ENCODE results near the gene PCSK5.
"Not testable (repeated sequence)": the region's sequence is repeated elsewhere in the genome, so short reads cannot be mapped to it uniquely, and the experiment has no call there.

Gene PCSK5

GRCh38 chr9:76349865-76350264 is 459.4 kb downstream of the PCSK5 start:
- H3K9ac ChIP-seq (ENCODE audit: low read depth, low read length) = no peak overlapping the region
- no peaks in the 10 kb centered on the region for H3K9me3 ChIP-seq (ENCODE audit: control insufficient read depth, insufficient read depth, low read length)
- no peaks in the 10 kb centered on the region for H3K4me1 ChIP-seq (ENCODE audit: insufficient read depth, low read length)
- H3K36me3 ChIP-seq (ENCODE audit: insufficient read depth, low read length) = no peaks in the 10 kb centered on the region

GRCh38 chr9:76351006-76351405 is 460.5 kb downstream of the PCSK5 start:
- no peaks in the 10 kb centered on the region for H3K36me3 ChIP-seq (ENCODE audit: insufficient read depth, low read length)
- no peak overlapping the region for H3K9ac ChIP-seq (ENCODE audit: low read depth, low read length)
- H3K4me1 ChIP-seq (ENCODE audit: insufficient read depth, low read length) = no peaks in the 10 kb centered on the region
- H3K9me3 ChIP-seq (ENCODE audit: control insufficient read depth, insufficient read depth, low read length) = no peaks in the 10 kb centered on the region

DNA sequence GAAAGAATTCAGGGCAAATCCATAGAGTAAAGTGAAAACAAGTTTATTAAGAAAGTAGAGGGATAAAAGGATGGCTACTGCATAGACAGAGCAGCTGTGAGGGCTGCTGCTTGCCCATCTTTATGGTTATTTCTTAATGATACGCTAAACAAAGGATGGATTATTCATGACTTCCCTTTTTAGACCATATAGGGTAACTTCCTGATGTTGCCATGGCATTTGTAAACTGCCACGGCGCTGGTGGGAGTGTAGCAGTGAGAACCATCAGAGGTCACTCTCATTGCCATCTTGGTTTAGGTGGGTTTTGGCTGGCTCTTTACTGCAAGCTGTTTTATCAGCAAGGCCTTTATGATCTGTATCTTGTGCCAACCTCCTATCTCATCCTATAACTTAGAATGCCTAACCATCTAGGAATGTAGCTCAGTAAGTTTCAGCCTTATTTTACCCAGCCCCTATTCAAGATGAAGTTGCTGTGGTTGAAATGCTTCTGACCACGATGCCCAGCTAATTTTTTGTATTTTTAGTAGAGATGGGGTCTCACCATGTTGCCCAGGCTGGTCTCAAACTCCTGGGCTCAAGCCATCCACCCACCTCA is 461.6 kb downstream of the PCSK5 start:
- no peaks in the 10 kb centered on the region for H3K36me3 ChIP-seq (ENCODE audit: insufficient read depth, low read length)
- H3K9ac ChIP-seq (ENCODE audit: low read depth, low read length) = no peak overlapping the region
- no peaks in the 10 kb centered on the region for H3K9me3 ChIP-seq (ENCODE audit: control insufficient read depth, insufficient read depth, low read length)
- H3K4me1 ChIP-seq (ENCODE audit: insufficient read depth, low read length) = no peaks in the 10 kb centered on the region

DNA sequence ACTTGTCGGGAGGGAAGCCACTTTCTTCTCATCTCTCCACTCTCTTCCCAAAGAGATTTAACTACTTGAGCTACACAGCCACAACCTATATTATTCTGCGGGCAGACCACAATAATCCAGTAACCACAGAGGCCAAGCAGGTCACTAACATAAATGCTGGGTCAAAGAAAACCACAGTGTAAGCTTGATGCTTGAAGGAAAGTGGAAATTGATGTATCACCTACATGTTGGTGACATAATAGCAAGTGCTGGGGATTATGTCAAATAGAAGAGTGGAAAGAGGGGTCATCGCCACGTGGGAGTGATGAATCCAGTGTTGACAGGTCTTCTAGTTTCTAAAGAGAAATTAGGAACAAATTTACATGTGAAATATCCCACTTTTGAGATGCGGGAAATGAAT is 462.8 kb downstream of the PCSK5 start:
- no peaks in the 10 kb centered on the region for H3K4me1 ChIP-seq (ENCODE audit: insufficient read depth, low read length)
- H3K9me3 ChIP-seq (ENCODE audit: control insufficient read depth, insufficient read depth, low read length) = no peaks in the 10 kb centered on the region
- no peaks in the 10 kb centered on the region for H3K36me3 ChIP-seq (ENCODE audit: insufficient read depth, low read length)
- H3K9ac ChIP-seq (ENCODE audit: low read depth, low read length) = no peak overlapping the region

DNA sequence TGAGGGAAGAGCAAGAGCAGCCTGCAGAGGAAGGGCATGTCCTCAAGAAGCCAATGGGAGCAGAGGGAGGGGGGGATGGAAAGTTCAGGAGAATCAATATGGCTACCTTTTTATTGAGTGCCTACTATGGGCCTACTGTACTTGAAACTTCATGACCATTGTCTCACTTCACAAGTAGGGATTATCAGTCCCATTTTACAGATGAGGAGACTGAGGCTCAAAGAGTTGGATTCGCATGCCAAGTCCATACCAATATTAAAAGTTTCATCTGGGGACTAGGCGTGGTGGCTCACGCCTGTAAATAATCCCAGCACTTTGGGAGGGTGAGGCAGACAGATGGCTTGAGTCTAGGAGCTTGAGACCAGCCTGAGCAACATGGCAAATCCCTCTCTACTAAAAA is 463.7 kb downstream of the PCSK5 start:
- Histone ChIP-seq H3K9ac (ENCODE audit: low read depth, low read length) (no peak overlapping the region), H3K9me3 (ENCODE audit: control insufficient read depth, insufficient read depth, low read length) (no peaks in the 10 kb centered on the region), H3K4me1 (ENCODE audit: insufficient read depth, low read length) (no peaks in the 10 kb centered on the region), H3K36me3 (ENCODE audit: insufficient read depth, low read length) (no peaks in the 10 kb centered on the region)

GRCh38 chr9:76355886-76356285 is 465.4 kb downstream of the PCSK5 start:
- H3K4me1 ChIP-seq (ENCODE audit: insufficient read depth, low read length) = no peaks in the 10 kb centered on the region
- H3K9ac ChIP-seq (ENCODE audit: low read depth, low read length) = no peak overlapping the region
- no peaks in the 10 kb centered on the region for H3K9me3 ChIP-seq (ENCODE audit: control insufficient read depth, insufficient read depth, low read length)
- H3K36me3 ChIP-seq (ENCODE audit: insufficient read depth, low read length) = no peaks in the 10 kb centered on the region

GRCh38 chr9:76357555-76357954 is 467.1 kb downstream of the PCSK5 start:
- H3K9ac ChIP-seq (ENCODE audit: low read depth, low read length) = no peak overlapping the region

DNA sequence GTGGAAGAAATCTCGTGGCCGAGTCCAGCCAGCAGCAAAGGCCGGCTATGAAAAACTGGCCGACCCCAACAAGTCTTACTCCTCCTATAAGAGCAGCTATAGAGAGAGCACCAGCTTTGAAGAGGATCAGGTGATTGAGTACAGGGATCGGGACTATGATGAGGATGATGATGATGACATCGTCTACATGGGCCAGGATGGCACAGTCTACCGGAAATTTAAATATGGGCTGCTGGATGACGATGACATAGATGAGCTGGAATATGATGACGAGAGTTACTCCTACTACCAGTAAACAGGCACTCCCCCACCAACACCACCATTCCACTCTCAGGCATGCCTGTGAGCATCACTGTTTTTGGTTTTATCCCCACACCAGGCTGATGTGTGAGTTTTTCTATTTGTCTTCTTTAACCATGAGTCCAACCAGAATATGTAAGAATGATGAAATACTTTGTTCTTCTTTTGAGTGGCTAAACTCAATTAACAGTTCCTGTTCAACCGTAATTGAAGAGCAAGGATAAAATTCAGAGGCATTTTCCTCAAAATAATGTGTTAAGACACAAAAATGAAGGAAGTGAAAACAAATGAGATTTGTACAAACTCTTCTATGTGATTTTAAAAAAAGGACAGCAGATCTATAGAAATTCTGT is 468.3 kb downstream of the PCSK5 start:
- no peaks in the 10 kb centered on the region for H3K9me3 ChIP-seq (ENCODE audit: control insufficient read depth, insufficient read depth, low read length)
- no peaks in the 10 kb centered on the region for H3K4me1 ChIP-seq (ENCODE audit: insufficient read depth, low read length)
- H3K36me3 ChIP-seq (ENCODE audit: insufficient read depth, low read length) = no peaks in the 10 kb centered on the region
- H3K9ac ChIP-seq (ENCODE audit: low read depth, low read length) = no peak overlapping the region

More at GRCh38 chr9:76357555-76357954, 467.1 kb downstream of the PCSK5 start:
- Histone ChIP-seq H3K4me1 (ENCODE audit: insufficient read depth, low read length) (no peaks in the 10 kb centered on the region), H3K36me3 (ENCODE audit: insufficient read depth, low read length) (no peaks in the 10 kb centered on the region), H3K9me3 (ENCODE audit: control insufficient read depth, insufficient read depth, low read length) (no peaks in the 10 kb centered on the region)

DNA sequence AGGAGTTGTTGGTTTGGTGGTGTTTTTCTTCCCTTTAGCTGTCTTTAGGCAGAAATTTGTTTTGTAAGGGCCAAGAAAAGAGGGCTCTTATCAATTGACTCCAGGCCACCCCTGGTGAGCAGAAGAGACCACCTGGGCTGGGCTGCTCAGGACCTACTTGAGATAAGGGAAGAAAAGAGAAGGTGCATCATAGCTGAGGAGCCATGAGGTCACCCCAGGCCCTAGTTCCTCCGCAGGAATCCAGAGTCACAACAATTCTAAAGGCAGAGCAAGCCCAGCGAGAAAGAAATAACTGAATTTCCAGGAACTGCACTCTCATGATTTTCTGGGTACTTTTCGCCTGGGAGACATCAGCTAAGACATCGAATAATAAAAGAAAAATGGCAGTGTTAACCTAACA is 468.9 kb downstream of the PCSK5 start:
- no peaks in the 10 kb centered on the region for H3K4me1 ChIP-seq (ENCODE audit: insufficient read depth, low read length)
- H3K9me3 ChIP-seq (ENCODE audit: control insufficient read depth, insufficient read depth, low read length) = no peaks in the 10 kb centered on the region
- H3K9ac ChIP-seq (ENCODE audit: low read depth, low read length) = no peak overlapping the region
- H3K36me3 ChIP-seq (ENCODE audit: insufficient read depth, low read length) = no peaks in the 10 kb centered on the region

DNA sequence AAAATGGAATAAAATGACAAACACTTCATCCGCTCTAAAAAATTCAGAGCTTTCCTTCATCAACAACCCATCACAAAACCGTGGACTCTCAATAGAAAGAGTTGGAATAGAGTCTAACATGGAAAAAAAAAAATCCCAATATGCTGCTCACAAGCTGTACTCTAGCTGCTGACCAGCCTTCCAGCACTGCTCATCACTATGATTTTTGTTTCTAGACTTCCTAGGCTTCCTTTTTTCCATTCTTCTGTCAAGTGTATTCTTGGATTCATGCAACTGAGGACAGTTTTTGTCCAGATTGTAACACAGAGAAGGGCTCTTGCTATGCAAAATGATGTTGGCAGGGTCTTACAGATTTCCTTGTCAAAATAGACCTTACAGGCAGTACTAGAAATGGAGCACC is 469.3 kb downstream of the PCSK5 start:
- H3K4me1 ChIP-seq (ENCODE audit: insufficient read depth, low read length) = no peaks in the 10 kb centered on the region
- no peaks in the 10 kb centered on the region for H3K36me3 ChIP-seq (ENCODE audit: insufficient read depth, low read length)
- no peak overlapping the region for H3K9ac ChIP-seq (ENCODE audit: low read depth, low read length)
- H3K9me3 ChIP-seq (ENCODE audit: control insufficient read depth, insufficient read depth, low read length) = no peaks in the 10 kb centered on the region

DNA sequence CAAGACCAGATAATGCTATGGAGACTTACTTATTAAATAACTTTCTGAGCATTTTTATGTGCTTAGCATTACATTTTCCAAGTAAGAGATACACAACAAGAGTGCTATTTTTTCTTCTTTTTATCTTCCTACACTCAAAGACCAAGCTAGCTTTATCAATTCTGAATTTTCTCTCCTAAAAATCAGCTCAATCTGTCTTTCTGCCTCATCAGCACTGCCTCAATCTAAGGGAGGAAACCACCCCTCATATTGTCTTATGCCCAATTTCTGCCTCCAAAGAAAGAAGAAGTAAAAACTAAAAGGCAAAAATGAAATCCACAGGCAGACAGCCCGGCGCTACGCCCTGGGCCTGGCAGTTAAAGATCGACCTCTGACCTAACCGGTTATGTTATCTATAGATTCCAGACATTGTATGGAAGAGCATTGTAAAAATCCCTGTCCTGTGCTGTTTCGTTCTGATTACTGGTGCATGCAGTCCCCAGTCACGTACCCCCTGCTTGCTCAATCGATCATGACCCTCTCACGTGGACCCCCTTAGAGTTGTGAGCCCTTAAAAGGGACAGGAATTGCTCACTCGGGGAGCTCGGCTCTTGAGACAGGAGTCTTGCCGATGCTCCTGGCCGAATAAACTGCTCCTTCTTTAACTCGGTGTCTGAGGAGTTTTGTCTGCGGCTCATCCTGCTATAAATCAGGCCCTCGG is 472.0 kb downstream of the PCSK5 start:
- not testable (repeated sequence) for H3K9me3 ChIP-seq (ENCODE audit: control insufficient read depth, insufficient read depth, low read length); H3K36me3 ChIP-seq (ENCODE audit: insufficient read depth, low read length); H3K4me1 ChIP-seq (ENCODE audit: insufficient read depth, low read length); H3K9ac ChIP-seq (ENCODE audit: low read depth, low read length)

- H3K9ac ChIP-seq (ENCODE audit: low read depth, low read length) = no peak overlapping the region
- H3K36me3 ChIP-seq (ENCODE audit: insufficient read depth, low read length) = no peaks in the 10 kb centered on the region
- H3K4me1 ChIP-seq (ENCODE audit: insufficient read depth, low read length) = peaks cover 4% of the 10 kb centered on the region; the same call in 1 of the 2 replicates
- no peaks in the 10 kb centered on the region for H3K9me3 ChIP-seq (ENCODE audit: control insufficient read depth, insufficient read depth, low read length)
Measured at GRCh38 chr9:76363032-76363395, 472.5 kb downstream of the PCSK5 start.

- H3K36me3 ChIP-seq (ENCODE audit: insufficient read depth, low read length) = no peaks in the 10 kb centered on the region
- no peaks in the 10 kb centered on the region for H3K9me3 ChIP-seq (ENCODE audit: control insufficient read depth, insufficient read depth, low read length)
- peaks cover 4% of the 10 kb centered on the region; the same call in 1 of the 2 replicates for H3K4me1 ChIP-seq (ENCODE audit: insufficient read depth, low read length)
- no peak overlapping the region for H3K9ac ChIP-seq (ENCODE audit: low read depth, low read length)
Measured at GRCh38 chr9:76365028-76365427, 474.6 kb downstream of the PCSK5 start.

- no peak overlapping the region for H3K9ac ChIP-seq (ENCODE audit: low read depth, low read length)
- no peaks in the 10 kb centered on the region for H3K9me3 ChIP-seq (ENCODE audit: control insufficient read depth, insufficient read depth, low read length)
- peaks cover 4% of the 10 kb centered on the region; the same call in 1 of the 2 replicates for H3K4me1 ChIP-seq (ENCODE audit: insufficient read depth, low read length)
- no peaks in the 10 kb centered on the region for H3K36me3 ChIP-seq (ENCODE audit: insufficient read depth, low read length)
Measured at GRCh38 chr9:76366275-76366674, 475.8 kb downstream of the PCSK5 start.

DNA sequence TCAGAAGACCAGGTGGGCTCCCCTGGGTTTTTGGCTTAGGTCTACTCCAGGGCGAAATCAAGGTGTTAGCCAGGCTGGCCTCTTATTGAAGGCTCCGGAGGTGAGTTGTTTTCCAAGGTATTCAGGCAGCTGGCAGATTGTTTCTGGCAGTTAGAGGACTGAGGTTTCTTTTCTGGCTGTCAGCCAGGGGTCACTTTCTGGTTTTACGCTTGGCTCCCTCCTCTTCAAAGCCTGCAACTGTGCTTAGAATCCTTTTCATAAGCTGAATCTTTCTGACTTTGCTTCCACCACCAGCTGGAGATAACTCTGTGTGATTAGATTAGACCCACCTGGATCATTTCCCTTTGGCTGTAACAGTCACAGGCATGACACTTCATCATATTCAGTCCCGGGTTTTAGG is 479.1 kb downstream of the PCSK5 start:
- H3K9me3 ChIP-seq (ENCODE audit: control insufficient read depth, insufficient read depth, low read length) = no peaks in the 10 kb centered on the region
- H3K9ac ChIP-seq (ENCODE audit: low read depth, low read length) = no peak overlapping the region
- H3K36me3 ChIP-seq (ENCODE audit: insufficient read depth, low read length) = no peaks in the 10 kb centered on the region
- peaks cover 9% of the 10 kb centered on the region for H3K4me1 ChIP-seq (ENCODE audit: insufficient read depth, low read length)
